ENCODE data around the gene ITGB1BP2.
"Not testable (repeated sequence)": the region's sequence is repeated elsewhere in the genome, so short reads cannot be mapped to it uniquely, and the experiment has no call there.

ITGB1BP2 gene

DNA sequence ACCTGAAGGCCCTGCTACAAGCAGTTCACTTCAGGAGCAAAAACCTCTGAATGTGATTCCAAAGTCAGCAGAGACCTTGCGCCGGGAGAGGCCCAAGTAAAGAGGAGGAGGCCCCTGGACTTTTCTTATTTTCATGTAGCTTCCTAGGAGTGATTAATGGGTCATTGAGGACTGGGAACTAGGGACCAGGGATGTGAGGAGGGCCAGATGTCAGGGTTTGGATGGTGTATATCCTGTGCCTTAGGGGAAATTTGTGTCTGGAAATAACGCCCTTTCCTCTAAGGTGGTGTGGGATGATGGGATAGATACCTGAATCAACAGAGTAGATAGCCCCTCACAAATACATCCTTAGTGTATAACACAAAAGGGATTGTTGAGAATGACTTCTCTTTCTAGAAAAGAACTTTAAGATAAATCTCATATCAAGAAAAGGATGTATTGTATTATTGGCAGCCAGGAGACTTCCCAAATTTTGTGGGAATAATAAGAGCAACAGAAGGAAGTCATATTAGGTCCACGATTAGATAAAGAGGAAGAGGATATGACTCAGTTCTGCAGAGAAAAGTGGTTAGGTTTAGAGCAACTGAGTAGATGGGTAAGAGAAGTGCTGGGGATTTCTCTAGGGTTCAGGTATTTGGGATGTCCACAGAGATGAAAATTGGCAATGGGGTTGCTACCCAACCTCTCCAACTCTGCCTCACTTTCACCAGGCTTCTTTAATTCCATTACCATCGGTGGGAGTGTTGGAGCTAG lies 1.1 kb downstream of the ITGB1BP2 start:
- no peak for DNase-seq (ENCODE audit: low spot score)

DNA sequence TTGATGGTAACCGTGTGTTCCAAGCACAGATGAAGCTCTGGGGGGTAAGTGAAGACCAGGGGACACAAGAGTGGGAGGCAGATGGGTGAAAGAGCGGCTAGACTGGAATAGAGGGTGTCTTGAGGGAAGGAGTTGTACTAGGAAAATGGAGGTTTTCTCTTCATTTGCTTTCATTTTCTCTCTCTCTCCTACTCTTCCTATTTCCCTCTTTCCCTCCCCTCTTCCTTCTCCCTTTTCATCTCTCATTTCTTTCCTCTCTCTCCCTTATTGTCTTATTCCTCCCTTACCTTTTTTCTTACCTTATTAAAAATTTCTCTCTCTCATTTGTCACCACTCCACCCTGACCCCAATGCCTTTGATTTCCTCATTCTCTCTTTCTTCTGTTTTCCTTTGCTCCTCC lies 3.0 kb downstream of the ITGB1BP2 start:
- no peak for DNase-seq (ENCODE audit: low spot score)

DNA sequence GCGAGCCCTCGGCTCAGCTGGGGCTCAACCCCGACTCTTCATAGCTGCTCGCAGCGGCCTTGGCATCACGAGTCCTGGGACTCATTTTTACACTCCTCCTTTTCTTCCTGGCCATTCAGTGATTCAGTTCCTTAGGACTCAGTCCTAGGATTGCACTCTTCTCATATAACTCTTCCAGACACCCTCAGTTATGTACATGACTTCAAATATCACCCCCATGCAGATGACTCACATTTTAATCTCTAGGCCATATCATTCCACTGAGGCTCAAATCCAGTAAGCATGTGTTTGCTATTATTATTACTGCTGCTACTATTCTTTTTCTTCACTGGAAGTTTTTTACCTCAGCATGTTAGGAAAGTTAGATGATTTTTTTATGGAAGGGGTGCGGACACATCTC lies 14.4 kb downstream of the ITGB1BP2 start:
- no peak for DNase-seq (ENCODE audit: low spot score)

DNA sequence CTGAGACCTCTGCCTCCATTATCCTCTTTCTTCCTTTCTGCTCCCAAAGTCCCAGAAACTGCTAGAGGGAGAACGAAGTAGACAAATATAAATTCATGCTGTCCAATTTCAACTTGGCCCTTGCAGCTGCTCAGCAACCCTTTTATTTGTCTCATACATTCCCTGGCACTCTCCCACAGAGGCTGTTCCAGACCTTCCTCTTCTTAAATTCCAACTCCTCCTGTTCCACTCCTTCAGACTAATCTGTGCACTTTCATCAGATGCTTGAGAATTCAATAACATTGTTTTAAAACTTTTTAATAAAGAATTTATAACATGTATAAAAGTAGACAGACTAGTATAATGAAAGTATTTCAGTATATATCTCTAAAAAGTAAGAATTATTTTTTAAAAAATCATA lies 15.4 kb downstream of the ITGB1BP2 start:
- DNase-seq (ENCODE audit: low spot score), result not testable (repeated sequence)

DNA sequence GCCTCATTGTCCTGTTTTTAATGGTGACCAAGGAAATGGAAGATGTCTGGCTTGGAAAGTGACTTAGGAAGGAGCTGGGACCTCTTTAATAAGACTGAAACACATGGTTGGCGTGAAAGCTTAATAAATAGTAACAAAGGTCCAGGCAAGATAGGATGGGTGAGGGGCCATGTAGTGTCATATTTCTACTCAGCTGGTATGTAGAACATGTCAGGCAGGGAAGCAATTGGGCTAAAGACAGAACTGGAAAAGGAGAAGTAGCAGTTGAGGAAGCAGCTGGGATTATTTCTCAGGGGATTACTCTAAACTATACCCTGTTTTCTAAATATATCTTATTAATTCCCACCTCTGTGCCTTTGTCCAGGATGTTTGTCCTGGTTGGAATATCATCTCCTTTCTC lies 18.6 kb downstream of the ITGB1BP2 start:
- no peak for DNase-seq (ENCODE audit: low spot score)

DNA sequence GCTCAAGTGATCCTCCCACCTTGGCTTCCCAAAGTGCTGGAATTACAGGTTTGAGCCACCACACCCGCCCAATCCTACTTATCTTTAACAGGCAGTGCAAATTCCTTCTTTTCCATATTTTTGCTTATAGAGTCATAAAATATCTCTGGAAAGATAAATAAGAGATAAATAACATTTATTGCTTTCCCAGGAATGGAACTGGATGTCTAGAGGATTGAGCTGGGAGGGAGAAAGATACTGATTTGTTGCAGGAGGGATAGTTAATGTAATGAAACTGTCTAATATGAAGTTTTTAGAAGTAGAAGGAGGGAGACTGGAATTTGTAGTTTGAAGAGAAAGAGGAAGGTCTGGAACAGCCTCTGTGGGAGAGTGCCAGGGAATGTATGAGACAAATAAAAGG lies 20.2 kb downstream of the ITGB1BP2 start:
- DNase-seq (ENCODE audit: low spot score), result no peak

DNA sequence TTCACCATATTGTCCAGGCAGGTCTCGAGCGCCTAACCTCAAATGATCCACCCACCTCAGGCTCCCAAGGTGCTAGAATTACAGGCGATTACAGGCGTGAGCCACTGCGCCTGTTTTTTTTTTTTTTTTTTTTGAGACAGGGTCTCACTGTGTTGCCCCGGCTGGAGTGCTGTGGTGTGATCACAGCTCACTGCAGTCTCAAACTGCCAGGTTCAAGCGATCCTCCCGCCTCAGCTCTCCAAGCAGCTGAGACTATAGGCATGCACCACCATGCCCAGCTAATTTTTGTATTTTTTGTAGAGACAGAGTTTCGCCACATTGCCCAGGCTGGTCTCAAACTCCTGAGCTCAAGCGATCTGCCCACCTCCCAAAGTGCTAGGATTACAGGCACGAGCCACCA lies 22.9 kb downstream of the ITGB1BP2 start:
- not testable (repeated sequence) for DNase-seq (ENCODE audit: low spot score)

DNA sequence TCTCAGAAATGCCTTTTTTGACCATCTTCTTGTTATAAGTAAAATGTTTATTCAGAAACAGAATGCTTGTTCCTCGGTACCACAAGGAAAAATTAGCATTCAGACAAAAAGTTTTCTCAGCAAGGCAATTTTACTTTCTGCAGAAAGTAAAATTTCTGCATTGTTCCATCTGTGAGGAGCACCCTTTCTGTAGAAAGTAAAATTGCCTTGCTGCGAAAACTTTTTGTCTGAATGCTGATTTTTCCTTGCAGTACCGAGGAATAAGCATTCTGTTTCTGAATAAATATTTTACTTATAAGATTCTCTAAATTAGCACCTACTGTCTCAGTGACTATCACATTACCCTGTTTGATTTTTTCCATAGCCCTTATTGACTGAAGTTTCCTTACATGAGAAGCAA lies 24.8 kb downstream of the ITGB1BP2 start:
- no peak for DNase-seq (ENCODE audit: low spot score)

DNA sequence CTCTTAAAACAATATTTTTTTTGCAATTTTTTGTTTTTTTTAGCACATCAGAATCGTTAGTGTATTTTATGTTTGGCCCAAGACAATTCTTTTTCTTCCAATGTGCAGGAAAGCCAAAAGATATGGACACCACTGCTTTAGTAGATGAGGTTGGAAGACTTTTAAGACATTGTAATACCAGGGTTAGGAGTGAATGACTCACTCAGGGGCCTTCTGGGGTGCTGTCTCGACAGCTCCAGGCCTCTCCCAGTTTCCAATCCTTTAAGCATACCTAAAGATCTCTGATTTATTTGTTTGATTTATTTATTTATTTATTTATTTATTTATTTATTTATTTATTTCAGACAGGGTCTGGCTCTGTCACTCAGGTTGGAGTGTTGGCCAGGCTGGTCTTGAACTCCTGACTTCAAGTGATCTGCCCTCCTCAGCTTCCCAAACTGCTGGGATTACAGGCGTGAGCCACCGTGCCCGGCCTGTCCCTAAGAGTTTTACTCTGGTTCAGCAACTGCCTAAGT lies 47.7 kb downstream of the ITGB1BP2 start:
- not testable (repeated sequence) for DNase-seq (ENCODE audit: low spot score)

DNA sequence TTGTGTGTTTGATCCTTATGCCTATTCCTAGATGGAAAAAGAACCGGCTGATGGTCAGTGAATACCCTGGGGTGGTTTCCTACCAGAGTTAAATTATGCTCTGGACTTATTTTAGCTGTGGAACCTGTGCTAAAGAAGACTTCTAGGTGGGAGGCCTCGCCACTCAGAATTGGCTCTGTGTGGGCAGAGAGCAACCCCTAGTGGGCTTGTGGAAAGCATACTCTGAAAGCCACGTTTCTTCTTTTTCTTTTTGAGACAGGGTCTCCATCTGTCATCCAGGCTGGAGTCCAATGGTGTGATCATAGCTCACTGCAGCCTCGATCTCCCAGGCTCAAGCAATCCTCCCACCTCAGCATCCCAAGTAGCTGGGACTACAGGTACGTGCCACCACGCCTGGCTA lies 48.3 kb downstream of the ITGB1BP2 start:
- DNase-seq (ENCODE audit: low spot score), result not testable (repeated sequence)

DNA sequence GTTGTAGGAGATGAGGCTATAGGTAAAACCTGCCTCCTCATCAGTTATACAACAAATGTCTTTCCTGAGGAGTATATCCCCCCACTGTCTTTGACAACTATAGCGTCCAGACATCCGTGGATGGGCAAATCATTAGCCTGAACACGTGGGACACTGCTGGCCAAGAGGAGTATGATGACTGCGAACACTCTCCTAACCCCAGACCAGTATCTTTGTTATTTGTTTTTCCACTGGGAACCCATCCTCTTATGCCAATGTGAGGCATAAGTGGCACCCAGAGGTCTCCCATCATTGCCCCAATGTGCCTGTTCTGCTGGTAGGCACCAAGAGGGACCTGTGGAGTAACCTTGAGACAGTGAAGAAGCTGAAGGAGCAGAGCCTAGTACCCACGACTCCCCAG lies 50.9 kb downstream of the ITGB1BP2 start:
- not testable (repeated sequence) for DNase-seq (ENCODE audit: low spot score)

Data from LoVo (cell line).